ENCODE results near the gene SLAMF6. TPM values are rescaled to one million over a fixed set of nuclear protein-coding genes. Genes with fewer than 3 reads are reported as not detected.

The SLAMF6 gene
- polyA plus RNA-seq, 2 of the 4 experiments (the other 2 are of a cell fraction), result not detected

GRCh38 chr1:160436966-160437365 is 86.1 kb downstream of the SLAMF6 start:
- H3K4me3 ChIP-seq, result no peak overlapping the region
- 17% methylated on average over 2 of the region's 2 CpGs for whole genome bisulfite sequencing (ENCODE audit: missing lambda C conversion rate)
- TF ChIP-seq ESRRA (IDR thresholded peaks at IDR 0.05; ENCODE audit: borderline replicate concordance, low read length), result no peak
- no peak for TF ChIP-seq RAD21 (conservative IDR thresholded peaks at IDR 0.05 in 1 of 2, IDR thresholded peaks at IDR 0.05 in 1 of 2)
- no peak for TF ChIP-seq MAZ (IDR thresholded peaks at IDR 0.05; ENCODE audit: borderline replicate concordance, low read depth, low read length)
- TF ChIP-seq HOXB5 (CRISPR knock-in tag; IDR thresholded peaks at IDR 0.05), result no peak
- TF ChIP-seq PHF8 (IDR thresholded peaks at IDR 0.05; ENCODE audit: borderline replicate concordance, low read depth), result no peak
- TF ChIP-seq, protein P1, sequence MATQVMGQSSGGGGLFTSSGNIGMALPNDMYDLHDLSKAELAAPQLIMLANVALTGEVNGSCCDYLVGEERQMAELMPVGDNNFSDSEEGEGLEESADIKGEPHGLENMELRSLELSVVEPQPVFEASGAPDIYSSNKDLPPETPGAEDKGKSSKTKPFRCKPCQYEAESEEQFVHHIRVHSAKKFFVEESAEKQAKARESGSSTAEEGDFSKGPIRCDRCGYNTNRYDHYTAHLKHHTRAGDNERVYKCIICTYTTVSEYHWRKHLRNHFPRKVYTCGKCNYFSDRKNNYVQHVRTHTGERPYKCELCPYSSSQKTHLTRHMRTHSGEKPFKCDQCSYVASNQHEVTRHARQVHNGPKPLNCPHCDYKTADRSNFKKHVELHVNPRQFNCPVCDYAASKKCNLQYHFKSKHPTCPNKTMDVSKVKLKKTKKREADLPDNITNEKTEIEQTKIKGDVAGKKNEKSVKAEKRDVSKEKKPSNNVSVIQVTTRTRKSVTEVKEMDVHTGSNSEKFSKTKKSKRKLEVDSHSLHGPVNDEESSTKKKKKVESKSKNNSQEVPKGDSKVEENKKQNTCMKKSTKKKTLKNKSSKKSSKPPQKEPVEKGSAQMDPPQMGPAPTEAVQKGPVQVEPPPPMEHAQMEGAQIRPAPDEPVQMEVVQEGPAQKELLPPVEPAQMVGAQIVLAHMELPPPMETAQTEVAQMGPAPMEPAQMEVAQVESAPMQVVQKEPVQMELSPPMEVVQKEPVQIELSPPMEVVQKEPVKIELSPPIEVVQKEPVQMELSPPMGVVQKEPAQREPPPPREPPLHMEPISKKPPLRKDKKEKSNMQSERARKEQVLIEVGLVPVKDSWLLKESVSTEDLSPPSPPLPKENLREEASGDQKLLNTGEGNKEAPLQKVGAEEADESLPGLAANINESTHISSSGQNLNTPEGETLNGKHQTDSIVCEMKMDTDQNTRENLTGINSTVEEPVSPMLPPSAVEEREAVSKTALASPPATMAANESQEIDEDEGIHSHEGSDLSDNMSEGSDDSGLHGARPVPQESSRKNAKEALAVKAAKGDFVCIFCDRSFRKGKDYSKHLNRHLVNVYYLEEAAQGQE (IDR thresholded peaks at IDR 0.05), result no peak
- TF ChIP-seq, protein P2, sequence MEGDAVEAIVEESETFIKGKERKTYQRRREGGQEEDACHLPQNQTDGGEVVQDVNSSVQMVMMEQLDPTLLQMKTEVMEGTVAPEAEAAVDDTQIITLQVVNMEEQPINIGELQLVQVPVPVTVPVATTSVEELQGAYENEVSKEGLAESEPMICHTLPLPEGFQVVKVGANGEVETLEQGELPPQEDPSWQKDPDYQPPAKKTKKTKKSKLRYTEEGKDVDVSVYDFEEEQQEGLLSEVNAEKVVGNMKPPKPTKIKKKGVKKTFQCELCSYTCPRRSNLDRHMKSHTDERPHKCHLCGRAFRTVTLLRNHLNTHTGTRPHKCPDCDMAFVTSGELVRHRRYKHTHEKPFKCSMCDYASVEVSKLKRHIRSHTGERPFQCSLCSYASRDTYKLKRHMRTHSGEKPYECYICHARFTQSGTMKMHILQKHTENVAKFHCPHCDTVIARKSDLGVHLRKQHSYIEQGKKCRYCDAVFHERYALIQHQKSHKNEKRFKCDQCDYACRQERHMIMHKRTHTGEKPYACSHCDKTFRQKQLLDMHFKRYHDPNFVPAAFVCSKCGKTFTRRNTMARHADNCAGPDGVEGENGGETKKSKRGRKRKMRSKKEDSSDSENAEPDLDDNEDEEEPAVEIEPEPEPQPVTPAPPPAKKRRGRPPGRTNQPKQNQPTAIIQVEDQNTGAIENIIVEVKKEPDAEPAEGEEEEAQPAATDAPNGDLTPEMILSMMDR (IDR thresholded peaks at IDR 0.05), result no peak
- FAIRE-seq (no peak), ATAC-seq (no peak), DNase-seq (ENCODE audit: low read depth in 1 of 2, low spot score in 1 of 2) (no peak)
- H3K27ac ChIP-seq, result no peak overlapping the region
- no peaks in the 10 kb centered on the region for H3K4me1 ChIP-seq
- ChIA-PET POLR2A (interaction anchor here (0.6 kb wide), 1 partner anchor 30 kb away, joined by 6 read pairs; no protein-coding TSS in a partner anchor), CTCF (no interaction called here)
- no peaks in the 10 kb centered on the region for H3K9me3 ChIP-seq
- no peak overlapping the region for H3K4me2 ChIP-seq

Other genes with a start within 250 kb of the SLAMF6 start
- 54.3 and 56.7 TPM in 2 replicates for gene PEX19, start 238.1 kb downstream of the SLAMF6 start, polyA plus RNA-seq (2011; rRNA removed)
- 23.6 to 25.1 TPM (median 24.8 TPM) in 3 replicates for gene PEX19, start 238.1 kb downstream of the SLAMF6 start, polyA plus RNA-seq (2017; fragmentation: RNase III; extraction: RNeasy Plus Mini Kit Qiagen cat#74134 plus additional on column Dnase treatment)
- gene COPA, start 180.0 kb downstream of the SLAMF6 start, polyA plus RNA-seq (2011; rRNA removed), result 149 and 188 TPM in 2 replicates
- 80.3 to 83.5 TPM (median 82.5 TPM) in 3 replicates for gene COPA, start 180.0 kb downstream of the SLAMF6 start, polyA plus RNA-seq (2017; fragmentation: RNase III; extraction: RNeasy Plus Mini Kit Qiagen cat#74134 plus additional on column Dnase treatment)
- gene NCSTN, start 179.9 kb downstream of the SLAMF6 start, polyA plus RNA-seq (2011; rRNA removed), result 90.4 and 91.6 TPM in 2 replicates
- gene NCSTN, start 179.9 kb downstream of the SLAMF6 start, polyA plus RNA-seq (2017; fragmentation: RNase III; extraction: RNeasy Plus Mini Kit Qiagen cat#74134 plus additional on column Dnase treatment), result 40.5 to 44.6 TPM (median 41.6 TPM) in 3 replicates
- gene NHLH1, start 156.2 kb downstream of the SLAMF6 start, polyA plus RNA-seq (2011; rRNA removed), result 0.63 and 0.67 TPM in 2 replicates
- gene NHLH1, start 156.2 kb downstream of the SLAMF6 start, polyA plus RNA-seq (2017; fragmentation: RNase III; extraction: RNeasy Plus Mini Kit Qiagen cat#74134 plus additional on column Dnase treatment), result 0.29 to 0.49 TPM (median 0.34 TPM) in 3 replicates
- gene VANGL2, start 122.7 kb downstream of the SLAMF6 start, polyA plus RNA-seq (2011; rRNA removed), result 3.9 and 4.5 TPM in 2 replicates
- gene VANGL2, start 122.7 kb downstream of the SLAMF6 start, polyA plus RNA-seq (2017; fragmentation: RNase III; extraction: RNeasy Plus Mini Kit Qiagen cat#74134 plus additional on column Dnase treatment), result 2.9 to 4.2 TPM (median 4.1 TPM) in 3 replicates
- not detected in 2 replicates for gene CD84, start 56.2 kb upstream of the SLAMF6 start, polyA plus RNA-seq (2011; rRNA removed)
- not detected in 3 replicates for gene CD84, start 56.2 kb upstream of the SLAMF6 start, polyA plus RNA-seq (2017; fragmentation: RNase III; extraction: RNeasy Plus Mini Kit Qiagen cat#74134 plus additional on column Dnase treatment)
- not detected in 2 replicates for gene SLAMF1, start 123.8 kb upstream of the SLAMF6 start, polyA plus RNA-seq (2011; rRNA removed)
- not detected in 3 replicates for gene SLAMF1, start 123.8 kb upstream of the SLAMF6 start, polyA plus RNA-seq (2017; fragmentation: RNase III; extraction: RNeasy Plus Mini Kit Qiagen cat#74134 plus additional on column Dnase treatment)
- gene CD48, start 188.6 kb upstream of the SLAMF6 start, polyA plus RNA-seq (2011; rRNA removed), result not detected in 2 replicates
- gene CD48, start 188.6 kb upstream of the SLAMF6 start, polyA plus RNA-seq (2017; fragmentation: RNase III; extraction: RNeasy Plus Mini Kit Qiagen cat#74134 plus additional on column Dnase treatment), result not detected in 3 replicates
- gene SLAMF7, start 216.0 kb upstream of the SLAMF6 start, polyA plus RNA-seq (2011; rRNA removed), result 0.57 and 0.73 TPM in 2 replicates
- 1.8 to 2.2 TPM (median 2.0 TPM) in 3 replicates for gene SLAMF7, start 216.0 kb upstream of the SLAMF6 start, polyA plus RNA-seq (2017; fragmentation: RNase III; extraction: RNeasy Plus Mini Kit Qiagen cat#74134 plus additional on column Dnase treatment)

Data from A549 (cell line).